CD4-positive, alpha-beta T cell treated with Interleukin-12 subunit alpha and Interleukin-12 subunit beta, for 1 hour (primary cell): ENCODE results near the gene KLF17.
"Not testable (repeated sequence)": the region's sequence is repeated elsewhere in the genome, so short reads cannot be mapped to it uniquely, and the experiment has no call there.

Source experiments
- DNase-seq: peaks from one replicate; pipeline ENCODE4 v3.0.0-alpha.2; 2020

KLF17 gene

DNA sequence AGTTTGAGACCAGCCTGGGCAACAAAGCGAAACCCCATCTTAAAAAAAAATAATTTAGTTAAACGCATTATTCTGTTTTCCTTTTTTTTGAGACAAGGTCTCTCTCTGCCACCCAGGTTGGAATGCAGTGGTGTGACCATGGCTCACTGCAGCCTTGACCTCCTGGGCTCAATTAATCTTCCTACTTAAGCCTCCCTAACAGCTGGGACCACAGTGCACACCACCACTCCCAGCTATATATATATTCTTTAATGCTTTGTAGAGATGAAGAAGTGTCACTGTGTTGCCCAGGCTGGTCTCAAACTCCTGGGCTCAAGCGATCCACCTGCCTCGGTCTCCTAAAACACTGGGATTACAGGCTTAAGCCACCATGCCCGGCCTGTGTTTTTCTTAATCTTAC is 7.7 kb upstream of the KLF17 start:
- no peak for DNase-seq

DNA sequence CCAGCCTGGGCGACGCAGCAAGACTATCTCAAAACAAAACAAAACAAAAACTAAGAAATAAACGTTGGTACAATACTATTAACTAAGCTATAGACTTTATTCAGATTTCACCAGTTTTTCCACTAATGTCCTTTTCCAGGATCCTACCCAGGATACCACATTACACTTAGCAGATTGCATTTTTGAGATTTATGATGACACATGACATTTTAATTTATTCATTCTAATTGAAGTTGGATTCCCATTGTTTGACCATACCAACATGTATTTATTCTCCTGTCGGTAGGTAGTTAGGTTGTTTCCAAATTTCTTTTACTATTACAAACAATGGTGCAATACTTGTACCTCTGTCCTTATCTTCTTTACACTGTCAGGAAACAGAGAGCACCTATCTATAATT is 6.8 kb upstream of the KLF17 start:
- no peak for DNase-seq

GRCh38 chr1:44112486-44112885 is 6.1 kb upstream of the KLF17 start:
- DNase-seq: no peak

DNA sequence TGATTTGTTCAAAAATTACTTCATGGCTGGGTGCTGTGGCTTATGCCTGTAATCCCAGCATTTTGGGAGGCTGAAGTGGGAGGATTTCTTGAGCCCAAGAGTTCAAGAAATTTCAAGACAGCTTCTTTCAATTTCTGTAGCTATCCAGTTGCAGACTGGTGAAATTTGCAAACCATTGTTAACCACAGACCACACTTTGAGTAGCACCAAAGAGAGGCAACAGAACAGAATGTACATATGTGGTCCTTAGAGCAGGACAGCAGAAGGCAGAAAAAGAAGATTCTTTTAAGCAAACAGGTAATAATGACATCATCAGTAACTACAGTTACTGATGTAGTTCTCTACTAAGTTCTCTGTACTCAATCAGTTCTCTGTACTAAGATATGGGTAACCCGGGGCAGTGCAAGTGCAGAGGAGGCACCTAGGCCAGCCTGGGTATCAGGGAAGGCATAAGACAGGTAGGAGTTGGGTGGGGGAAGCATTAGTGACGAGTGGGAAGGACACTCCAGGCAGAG is 5.5 kb upstream of the KLF17 start:
- no peak for DNase-seq

DNA sequence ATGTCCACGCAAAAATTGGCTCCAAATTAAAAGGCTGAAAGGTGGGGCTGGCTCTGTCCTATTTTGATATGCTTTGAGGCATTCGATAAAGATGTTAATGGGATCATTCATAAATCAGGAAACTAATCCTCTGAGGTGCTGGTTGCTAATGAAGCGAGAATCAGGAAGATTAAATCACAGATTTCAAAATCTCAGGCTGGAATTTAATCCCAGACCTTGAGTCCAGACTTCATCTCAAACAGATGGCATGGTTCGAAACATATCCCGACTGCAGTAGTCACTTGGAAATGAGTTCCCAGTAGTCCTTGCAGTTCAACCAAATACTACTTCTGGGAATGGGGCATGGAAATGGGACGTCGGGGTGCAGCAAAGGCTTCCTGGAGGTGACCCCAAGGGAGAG is 4.5 kb upstream of the KLF17 start:
- DNase-seq: no peak

- DNase-seq: not testable (repeated sequence)
Observed at GRCh38 chr1:44117272-44117671, 1.3 kb upstream of the KLF17 start.

DNA sequence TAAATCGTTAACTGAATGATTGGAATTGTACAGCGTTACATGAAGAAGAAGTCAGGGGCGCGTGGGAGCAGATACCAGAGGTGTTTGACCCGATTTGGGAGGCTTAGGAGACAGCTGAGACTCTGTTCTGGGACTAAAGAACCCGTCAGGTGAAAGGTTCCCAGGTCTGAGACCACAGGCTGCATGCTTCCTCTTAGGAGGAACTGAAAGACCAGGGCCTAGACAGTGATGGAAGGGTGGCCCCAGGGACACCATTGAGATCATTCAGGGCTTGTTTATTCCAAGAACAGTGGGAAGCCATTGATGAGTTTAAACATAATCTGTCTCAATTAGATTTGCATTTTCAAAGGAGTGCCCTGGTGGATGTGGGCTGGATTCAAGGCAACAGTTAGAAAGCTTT is 904 bp downstream of the KLF17 start:
- no peak for DNase-seq

DNA sequence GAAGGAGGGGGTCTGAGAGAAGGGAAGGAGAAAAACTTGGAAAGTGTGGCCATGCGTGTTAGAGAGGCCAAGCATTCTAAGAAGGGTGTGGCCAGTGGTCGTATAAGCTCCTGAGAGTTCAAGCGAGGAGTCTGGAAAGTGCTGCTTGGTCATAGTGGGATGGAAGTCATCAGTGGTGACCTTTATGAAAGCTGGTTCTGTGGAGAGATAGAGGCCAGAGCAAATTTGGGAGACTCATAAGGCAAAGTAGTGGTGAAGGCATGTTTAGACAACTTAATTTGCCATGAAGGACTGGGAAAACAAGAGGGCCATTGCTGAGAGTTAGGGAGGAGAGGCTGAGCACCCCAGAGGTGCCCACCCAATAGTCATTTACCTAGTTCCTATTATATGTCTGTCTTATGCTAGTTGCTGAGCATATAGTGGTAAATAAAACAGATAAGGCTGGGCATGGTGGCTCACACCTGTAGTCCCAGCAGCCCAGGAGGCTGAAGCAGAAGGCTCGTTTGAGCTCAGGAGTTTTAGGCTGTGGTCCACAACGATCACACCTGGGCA is 1.9 kb downstream of the KLF17 start:
- no peak for DNase-seq

DNA sequence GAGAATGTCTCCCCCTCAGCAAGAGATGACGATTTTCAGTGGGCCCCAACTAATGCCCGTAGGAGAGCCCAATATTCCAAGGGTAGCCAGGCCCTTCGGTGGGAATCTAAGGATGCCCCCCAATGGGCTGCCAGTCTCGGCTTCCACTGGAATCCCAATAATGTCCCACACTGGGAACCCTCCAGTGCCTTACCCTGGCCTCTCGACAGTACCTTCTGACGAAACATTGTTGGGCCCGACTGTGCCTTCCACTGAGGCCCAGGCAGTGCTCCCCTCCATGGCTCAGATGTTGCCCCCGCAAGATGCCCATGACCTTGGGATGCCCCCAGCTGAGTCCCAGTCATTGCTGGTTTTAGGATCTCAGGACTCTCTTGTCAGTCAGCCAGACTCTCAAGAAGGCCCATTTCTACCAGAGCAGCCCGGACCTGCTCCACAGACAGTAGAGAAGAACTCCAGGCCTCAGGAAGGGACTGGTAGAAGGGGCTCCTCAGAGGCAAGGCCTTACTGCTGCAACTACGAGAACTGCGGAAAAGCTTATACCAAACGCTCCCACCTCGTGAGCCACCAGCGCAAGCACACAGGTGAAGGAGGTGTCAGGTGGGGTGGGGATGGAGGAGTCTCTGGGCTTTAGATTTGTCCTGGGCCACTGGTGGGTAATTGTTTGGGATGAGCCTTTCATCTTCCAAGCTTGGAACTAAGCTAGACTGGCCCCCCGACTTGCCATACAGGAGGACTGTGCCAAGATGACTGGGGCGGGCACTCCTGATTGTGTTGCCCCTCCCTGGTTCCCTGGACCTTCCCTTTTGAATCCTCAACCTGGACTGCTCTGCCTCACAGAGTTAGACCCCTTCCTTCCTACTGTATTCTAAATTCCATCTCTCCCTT is 11.2 kb downstream of the KLF17 start:
- no peak for DNase-seq

DNA sequence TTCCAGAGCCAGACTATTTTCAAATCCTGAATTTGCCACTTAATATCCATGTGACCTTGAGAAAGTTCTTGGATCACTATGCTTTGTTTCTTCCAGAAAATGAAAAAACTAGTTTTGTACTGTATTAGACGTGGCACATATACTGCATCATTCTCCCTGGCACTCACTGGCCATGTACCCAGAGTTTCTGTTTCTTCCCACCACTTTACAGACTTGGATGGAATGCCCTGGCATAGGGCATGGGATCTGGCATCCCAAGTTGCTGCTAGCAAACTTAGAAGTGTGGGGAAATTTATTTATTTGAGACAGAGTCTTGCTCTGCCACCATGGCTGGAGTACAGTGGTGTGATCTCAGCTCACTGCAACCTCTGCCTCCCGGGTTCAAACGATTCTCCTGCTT is 12.8 kb downstream of the KLF17 start:
- no peak for DNase-seq

DNA sequence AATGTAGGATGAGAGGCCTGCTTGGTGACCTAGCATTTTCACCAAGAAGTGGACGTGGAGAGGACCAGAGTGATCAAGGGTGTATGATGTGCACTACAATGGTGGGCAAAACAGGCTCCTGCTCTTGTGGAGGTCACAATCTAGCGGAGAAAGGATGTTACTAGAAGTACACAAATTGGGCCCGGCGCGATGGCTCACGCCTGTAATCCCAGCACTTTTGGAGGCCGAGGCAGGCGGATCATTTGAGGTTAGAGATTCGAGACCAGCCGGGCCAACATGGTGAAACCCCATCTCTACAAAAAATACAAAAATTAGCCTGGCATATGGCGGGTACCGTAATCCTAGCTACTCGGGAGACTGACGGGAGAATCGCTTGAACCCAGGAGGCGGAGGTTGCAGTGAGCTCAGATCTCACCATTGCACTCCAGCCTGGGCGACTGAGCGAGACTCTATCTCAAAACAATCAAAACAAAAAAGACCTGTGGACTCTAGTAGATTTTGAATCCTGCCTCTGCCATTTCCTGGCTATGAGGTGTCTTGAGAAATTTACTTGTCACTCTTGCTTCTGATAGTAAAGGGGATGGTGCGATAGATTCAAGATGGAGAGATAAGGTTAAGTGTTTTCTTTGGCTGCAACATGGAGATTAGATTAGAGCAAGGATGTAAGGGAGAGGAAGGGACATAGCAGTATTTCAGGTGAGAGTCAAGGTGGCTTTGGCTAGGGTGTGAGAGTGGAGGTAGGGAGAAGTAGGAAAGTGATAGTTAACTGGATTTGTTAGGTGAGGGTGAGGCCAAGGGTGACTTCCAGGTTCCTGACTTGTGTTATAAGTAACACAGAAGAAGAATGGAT is 15.7 kb downstream of the KLF17 start:
- DNase-seq: no peak

- DNase-seq: no peak
Observed at GRCh38 chr1:44135886-44136285, 17.3 kb downstream of the KLF17 start.

DNA sequence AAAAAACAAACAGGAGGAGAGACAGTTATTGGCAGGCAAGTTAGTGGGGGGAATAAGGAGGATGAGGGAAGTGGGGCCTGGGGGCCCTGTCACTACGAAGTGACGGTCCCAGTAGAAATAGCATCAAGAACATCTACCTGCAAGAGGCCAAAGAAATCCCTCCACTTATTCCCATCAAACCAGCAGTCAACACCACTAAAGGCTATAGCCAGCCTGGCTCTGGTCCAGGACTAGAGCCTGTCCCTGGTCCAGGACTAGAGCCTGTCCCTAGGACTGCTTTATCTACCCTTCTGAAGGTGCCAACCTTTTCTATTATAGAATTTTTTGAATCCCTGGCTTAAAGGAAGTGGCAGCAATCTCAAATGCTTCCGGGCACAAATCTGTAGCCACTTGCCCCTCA is 19.6 kb downstream of the KLF17 start:
- no peak for DNase-seq

DNA sequence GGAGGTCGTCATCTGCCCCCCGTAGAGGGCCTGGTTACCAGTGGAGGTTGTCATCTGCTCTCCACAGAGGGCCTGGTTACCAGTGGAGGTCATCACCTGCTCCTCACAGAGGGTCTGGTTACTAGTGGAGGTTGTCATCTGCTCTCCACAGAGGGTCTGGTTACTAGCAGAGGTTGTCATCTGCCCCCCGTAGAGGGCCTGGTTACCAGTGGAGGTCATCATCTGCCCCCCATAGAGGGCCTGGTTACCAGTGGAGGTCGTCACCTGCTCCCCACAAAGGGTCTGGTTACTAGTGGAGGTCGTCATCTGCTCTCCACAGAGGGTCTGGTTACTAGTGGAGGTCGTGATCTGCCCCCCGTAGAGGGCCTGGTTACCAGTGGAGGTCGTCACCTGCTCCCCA is 20.9 kb downstream of the KLF17 start:
- not testable (repeated sequence) for DNase-seq

- DNase-seq: no peak
Observed at GRCh38 chr1:44141531-44141930, 22.9 kb downstream of the KLF17 start, which contains the start of gene KLF18. KLF18 (minus strand) TSS chr1:44141631; CDS start chr1:44141631, 0 bp downstream.

- DNase-seq: no peak
Observed at GRCh38 chr1:44144962-44145756, 26.5 kb downstream of the KLF17 start.

- DNase-seq: no peak
Observed at GRCh38 chr1:44146536-44147361, 28.1 kb downstream of the KLF17 start.

DNA sequence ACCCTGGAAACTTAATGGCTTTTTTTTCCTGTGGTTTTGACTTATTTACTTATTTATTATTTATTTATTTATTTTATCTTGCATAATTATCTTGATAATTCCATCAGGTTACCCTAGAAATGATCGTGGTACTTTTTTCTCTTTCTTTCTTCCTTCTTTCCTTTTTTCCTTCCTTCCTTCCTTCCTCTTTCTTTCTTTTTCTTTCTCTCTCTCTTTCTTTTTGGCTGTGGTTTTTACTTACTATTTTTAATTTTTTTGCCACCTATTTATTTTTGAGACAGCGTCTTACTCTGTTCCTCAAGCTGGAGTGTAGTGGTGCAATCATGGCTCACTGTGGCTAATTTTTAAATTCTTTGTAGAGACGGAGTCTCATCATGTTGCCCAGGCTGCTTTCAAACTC is 29.0 kb downstream of the KLF17 start:
- DNase-seq: no peak

GRCh38 chr1:44151332-44151731 is 32.7 kb downstream of the KLF17 start:
- DNase-seq: no peak

DNA sequence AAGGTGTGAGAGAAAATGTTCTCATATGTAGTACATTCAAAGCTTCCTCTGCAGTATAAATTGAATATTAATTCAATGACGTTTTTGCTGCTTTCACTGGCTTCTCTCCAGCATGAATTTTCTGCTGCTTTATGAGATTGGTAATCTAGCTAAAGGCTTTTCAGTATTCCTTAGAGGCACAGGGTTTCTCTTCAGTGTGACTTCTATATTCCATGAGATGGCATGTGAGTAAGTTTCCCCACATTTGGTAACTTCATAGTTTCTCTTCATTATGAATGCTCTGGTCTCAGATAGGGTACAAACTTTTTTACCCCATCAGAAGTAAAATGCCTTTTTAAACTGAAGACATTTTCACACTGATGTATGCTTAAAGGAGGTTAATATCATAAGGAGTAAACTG is 33.2 kb downstream of the KLF17 start:
- DNase-seq: no peak

DNA sequence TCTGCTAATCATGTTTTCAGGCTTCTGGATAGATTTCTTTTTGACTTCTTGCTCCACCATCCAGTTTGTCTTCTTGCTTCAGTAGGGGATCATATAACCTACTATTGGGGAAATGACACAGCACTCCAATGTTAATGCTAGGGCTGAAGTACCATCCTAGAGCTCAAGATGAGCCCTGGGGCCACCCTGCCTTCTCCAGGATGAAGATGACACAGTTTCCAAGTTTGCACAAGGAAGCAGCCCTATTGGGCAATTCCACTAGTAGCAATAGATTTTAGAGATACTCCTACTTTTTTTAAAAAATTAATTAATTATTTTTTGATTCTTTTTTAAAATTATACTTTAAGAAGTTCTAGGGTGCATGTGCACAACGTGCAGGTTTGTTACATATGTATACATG is 34.1 kb downstream of the KLF17 start:
- no peak for DNase-seq

DNA sequence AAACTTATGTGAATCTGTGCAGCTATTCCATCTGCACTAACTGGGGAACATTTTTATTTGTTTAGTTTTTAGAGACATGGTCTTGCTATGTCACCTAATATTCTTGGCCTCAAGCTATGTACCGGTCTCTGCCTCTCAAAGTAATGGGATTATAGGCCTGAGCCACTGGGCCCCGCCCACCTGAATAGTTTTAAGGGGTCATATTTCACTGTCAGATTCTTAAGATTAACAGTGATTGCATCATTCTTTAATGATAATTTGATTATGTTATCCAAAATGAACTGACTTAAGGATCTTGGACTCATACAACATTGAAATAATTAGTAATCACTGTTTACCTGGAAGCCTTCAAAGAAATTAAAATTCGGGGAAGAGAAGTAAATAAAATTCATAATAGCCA is 35.4 kb downstream of the KLF17 start:
- DNase-seq: no peak
